ENCODE results near the gene SLC24A3. TPM values are rescaled to one million over a fixed set of nuclear protein-coding genes. Genes with fewer than 3 reads are reported as not detected.

The SLC24A3 gene
- total and polyA plus RNA-seq, 2 donors from 2014 or later, result 0.86 to 5.2 TPM

DNA sequence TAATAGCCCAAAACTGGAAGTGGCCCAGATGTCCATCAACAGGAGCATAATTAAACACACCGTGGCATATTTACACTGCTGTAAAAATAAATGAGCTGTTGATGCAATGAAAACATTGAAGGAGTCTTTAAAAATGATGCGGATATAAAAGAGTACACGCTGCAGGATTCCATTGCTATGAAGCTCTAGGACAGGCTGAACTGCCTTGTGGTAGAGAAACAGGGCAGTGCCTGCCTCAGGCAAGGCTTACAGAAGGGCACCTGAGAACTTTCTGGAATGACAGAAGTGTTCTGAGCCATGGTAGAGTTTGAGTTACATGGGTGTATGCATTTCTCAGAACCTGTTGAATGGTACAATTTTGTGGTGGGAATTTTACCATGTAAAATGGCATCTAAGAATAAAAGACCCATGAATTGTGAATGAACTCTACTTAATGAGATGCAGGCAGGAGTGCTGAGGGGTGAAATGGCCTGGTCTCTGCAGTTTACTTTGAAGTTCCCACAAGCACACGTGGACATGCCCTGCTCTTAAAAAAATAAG lies 500.3 kb downstream of the SLC24A3 start:
- Histone ChIP-seq H3K9ac (ENCODE audit: low read length in 3 of 3) (no peak overlapping the region), H3K4me1 (ENCODE audit: control insufficient read depth in 2 of 3, insufficient read depth in 2 of 3, low read depth in 1 of 3, low read length in 3 of 3) (peaks cover 16 to 17% (median 17%) of the 10 kb centered on the region in 3 donors), H3K27ac (ENCODE audit: low read depth in 2 of 2, low read length in 2 of 2) (no peak overlapping the region), H3K36me3 (ENCODE audit: control insufficient read depth in 2 of 3, insufficient read depth in 3 of 3, low read length in 3 of 3) (no peaks in the 10 kb centered on the region), H3K9me3 (ENCODE audit: control insufficient read depth in 2 of 3, insufficient read depth in 1 of 3, low read length in 3 of 3) (no peaks in the 10 kb centered on the region), H3K4me3 (ENCODE audit: low read length in 3 of 3) (no peak overlapping the region), H3K27me3 (ENCODE audit: control insufficient read depth, insufficient read depth, low read length) (no peaks in the 10 kb centered on the region)
- FAIRE-seq (no peak), DNase-seq (peak in 2 of 5 donors; percentile 79 to 82)
- intact Hi-C loops (cut with DNase I), result no loop called here
- TF ChIP-seq, protein P1, sequence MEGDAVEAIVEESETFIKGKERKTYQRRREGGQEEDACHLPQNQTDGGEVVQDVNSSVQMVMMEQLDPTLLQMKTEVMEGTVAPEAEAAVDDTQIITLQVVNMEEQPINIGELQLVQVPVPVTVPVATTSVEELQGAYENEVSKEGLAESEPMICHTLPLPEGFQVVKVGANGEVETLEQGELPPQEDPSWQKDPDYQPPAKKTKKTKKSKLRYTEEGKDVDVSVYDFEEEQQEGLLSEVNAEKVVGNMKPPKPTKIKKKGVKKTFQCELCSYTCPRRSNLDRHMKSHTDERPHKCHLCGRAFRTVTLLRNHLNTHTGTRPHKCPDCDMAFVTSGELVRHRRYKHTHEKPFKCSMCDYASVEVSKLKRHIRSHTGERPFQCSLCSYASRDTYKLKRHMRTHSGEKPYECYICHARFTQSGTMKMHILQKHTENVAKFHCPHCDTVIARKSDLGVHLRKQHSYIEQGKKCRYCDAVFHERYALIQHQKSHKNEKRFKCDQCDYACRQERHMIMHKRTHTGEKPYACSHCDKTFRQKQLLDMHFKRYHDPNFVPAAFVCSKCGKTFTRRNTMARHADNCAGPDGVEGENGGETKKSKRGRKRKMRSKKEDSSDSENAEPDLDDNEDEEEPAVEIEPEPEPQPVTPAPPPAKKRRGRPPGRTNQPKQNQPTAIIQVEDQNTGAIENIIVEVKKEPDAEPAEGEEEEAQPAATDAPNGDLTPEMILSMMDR (IDR thresholded peaks at IDR 0.05; ENCODE audit: borderline replicate concordance, extremely low read depth, insufficient read depth), result no peak

DNA sequence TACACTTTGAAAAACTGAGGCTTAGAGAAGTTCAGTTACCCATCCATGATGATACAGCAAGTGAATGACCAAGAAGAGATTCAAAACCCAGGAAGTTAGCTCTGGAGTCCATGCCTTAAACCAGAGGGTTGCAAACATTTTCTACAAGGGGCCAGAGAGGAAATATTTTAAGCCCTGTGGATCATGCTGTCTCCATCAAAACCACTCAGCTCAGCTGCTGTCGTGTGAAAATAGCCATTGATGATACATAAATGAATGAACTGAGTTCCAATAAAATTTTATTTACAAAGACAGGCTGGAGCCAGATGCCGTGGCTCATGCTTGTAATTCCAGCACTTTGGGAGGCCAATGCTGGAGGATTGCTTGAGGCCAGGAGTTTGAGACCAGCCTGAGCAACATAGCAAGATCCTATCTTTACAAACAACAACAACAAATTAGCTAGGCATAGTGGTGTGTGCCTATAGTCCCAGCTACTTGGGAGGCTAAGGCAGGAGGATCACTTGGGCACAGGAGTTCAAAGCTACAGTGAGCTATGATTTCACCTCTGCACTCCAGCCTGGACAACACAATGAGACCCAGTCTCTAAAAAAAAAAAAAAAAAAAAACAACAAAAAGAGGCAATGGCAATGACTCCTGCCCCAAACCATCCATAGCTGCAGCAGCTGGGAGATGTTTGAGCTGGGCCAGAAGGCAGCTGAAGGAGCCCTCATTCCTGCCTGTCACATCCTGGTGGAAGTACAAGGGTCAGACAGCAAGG lies 501.6 kb downstream of the SLC24A3 start:
- no peak overlapping the region for H3K4me3 ChIP-seq (ENCODE audit: low read length in 3 of 3)
- intact Hi-C loops (cut with DNase I), result no loop called here
- H3K27ac ChIP-seq (ENCODE audit: low read depth in 2 of 2, low read length in 2 of 2), result no peak overlapping the region
- no peaks in the 10 kb centered on the region for H3K36me3 ChIP-seq (ENCODE audit: control insufficient read depth in 2 of 3, insufficient read depth in 3 of 3, low read length in 3 of 3)
- H3K4me1 ChIP-seq (ENCODE audit: control insufficient read depth in 2 of 3, insufficient read depth in 2 of 3, low read depth in 1 of 3, low read length in 3 of 3), result peaks cover 16 to 17% (median 17%) of the 10 kb centered on the region in 3 donors
- no peaks in the 10 kb centered on the region for H3K9me3 ChIP-seq (ENCODE audit: control insufficient read depth in 2 of 3, insufficient read depth in 1 of 3, low read length in 3 of 3)
- DNase-seq (peak in 1 of 5 donors; percentile 33), FAIRE-seq (no peak)
- no peak overlapping the region for H3K9ac ChIP-seq (ENCODE audit: low read length in 3 of 3)
- TF ChIP-seq, protein P1 (IDR thresholded peaks at IDR 0.05; ENCODE audit: borderline replicate concordance, extremely low read depth, insufficient read depth), result no peak
- H3K27me3 ChIP-seq (ENCODE audit: control insufficient read depth, insufficient read depth, low read length), result no peaks in the 10 kb centered on the region

DNA sequence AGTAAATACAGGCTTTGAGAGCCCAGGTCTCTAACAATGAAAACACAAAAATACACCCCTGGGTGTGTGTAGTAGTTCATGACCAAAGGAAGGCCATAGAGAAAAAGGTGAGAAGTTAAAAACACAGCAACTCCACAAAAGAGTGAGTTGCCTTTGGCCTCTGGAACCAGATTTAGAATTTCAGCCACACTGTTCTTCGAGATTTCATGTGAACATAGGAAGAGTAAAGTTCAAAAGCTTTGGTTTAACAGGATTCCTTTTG lies 502.1 kb downstream of the SLC24A3 start:
- Histone ChIP-seq H3K4me1 (ENCODE audit: control insufficient read depth in 2 of 3, insufficient read depth in 2 of 3, low read depth in 1 of 3, low read length in 3 of 3) (peaks cover 16 to 17% (median 17%) of the 10 kb centered on the region in 3 donors), H3K9me3 (ENCODE audit: control insufficient read depth in 2 of 3, insufficient read depth in 1 of 3, low read length in 3 of 3) (no peaks in the 10 kb centered on the region), H3K9ac (ENCODE audit: low read length in 3 of 3) (no peak overlapping the region), H3K4me3 (ENCODE audit: low read length in 3 of 3) (no peak overlapping the region), H3K27ac (ENCODE audit: low read depth in 2 of 2, low read length in 2 of 2) (no peak overlapping the region), H3K27me3 (ENCODE audit: control insufficient read depth, insufficient read depth, low read length) (no peaks in the 10 kb centered on the region), H3K36me3 (ENCODE audit: control insufficient read depth in 2 of 3, insufficient read depth in 3 of 3, low read length in 3 of 3) (no peaks in the 10 kb centered on the region)
- intact Hi-C loops (cut with DNase I), result no loop called here
- peak in 2 of 5 donors; percentile 9 to 56 for DNase-seq
- TF ChIP-seq, protein P1 (IDR thresholded peaks at IDR 0.05; ENCODE audit: borderline replicate concordance, extremely low read depth, insufficient read depth), result no peak
- FAIRE-seq, result no peak

Data from kidney (tissue), 14 donors.